Activated CD4-positive, alpha-beta memory T cell treated with anti-CD3 and anti-CD28 coated beads for 36 hours (primary cell): ENCODE data around the gene SURF2. TPM values are rescaled to one million over a fixed set of nuclear protein-coding genes. Genes with fewer than 3 reads are reported as not detected.
"Not testable (repeated sequence)": the region's sequence is repeated elsewhere in the genome, so short reads cannot be mapped to it uniquely, and the experiment has no call there.

Experiments used
- CTCF ChIA-PET: fragments of 350-600 bp; sonication (Branson Sonifier 250); formaldehyde crosslinking; loops from one replicate; lab custom pipeline; 2021; ENCODE audit warnings: antibody characterized with exemption, inconsistent platforms; lab: Charles Lee
- POLR2A ChIA-PET: fragments of 350-600 bp; sonication (Branson Sonifier 250); formaldehyde crosslinking; loops from one replicate; lab custom pipeline; 2021; ENCODE audit warnings: antibody characterized with exemption; lab: Charles Lee
- DNase-seq: peaks from one replicate; pipeline ENCODE4 v3.0.0-alpha.2; 2020
- H3K27ac Mint-ChIP-seq: one replicate; pipeline ENCODE4 v1.8.0; 2021; ENCODE audit warnings: mixed read lengths
- H3K27me3 Mint-ChIP-seq: one replicate; pipeline ENCODE4 v1.8.0; 2021; ENCODE audit warnings: mixed read lengths
- H3K36me3 Mint-ChIP-seq: one replicate; pipeline ENCODE4 v1.8.0; 2021; ENCODE audit warnings: mixed read lengths
- H3K4me1 Mint-ChIP-seq: one replicate; pipeline ENCODE4 v1.8.0; 2021; ENCODE audit warnings: low read depth, mixed read lengths
- H3K4me3 Mint-ChIP-seq: one replicate; pipeline ENCODE4 v1.8.0; 2021; ENCODE audit warnings: mild to moderate bottlenecking, mixed read lengths
- H3K9me3 Mint-ChIP-seq: one replicate; pipeline ENCODE4 v1.8.0; 2021; ENCODE audit warnings: mixed read lengths
- intact Hi-C: fragments of 100-400 bp; cut with micrococcal nuclease; formaldehyde crosslinking; loops from one replicate; pipeline ENCODE4 v1.15.1; 2023
- total RNA-seq, 2 experiments: library from RNA; stranded (reverse); gene quantifications; one replicate each; pipeline ENCODE4 v1.2.3, GENCODE V29; 2021

The SURF2 gene
- total RNA-seq, 2 experiments from 2014 or later, result 12.5 to 15.5 TPM

GRCh38 chr9:133327834-133328484 lies 28.4 kb upstream of the SURF2 start:
- ChIA-PET POLR2A (interaction anchor here (0.6 kb wide), 1 partner anchor 151 kb away, joined by 3 read pairs; no protein-coding TSS in a partner anchor), CTCF (interaction anchor here (2.8 kb wide), 1 partner anchor 89 kb away, joined by 9 read pairs; no protein-coding TSS in a partner anchor)
- no peak for DNase-seq
- Mint-ChIP-seq H3K36me3 (peaks cover 20% of the 10 kb centered on the region), H3K4me1 (peaks cover 7% of the 10 kb centered on the region), H3K9me3 (no peaks in the 10 kb centered on the region), H3K4me3 (no peak overlapping the region), H3K27ac (no peak overlapping the region), H3K27me3 (no peaks in the 10 kb centered on the region)
- intact Hi-C loops, result loop anchor here (5.0 kb wide), 1 partner anchor 91 kb away; no protein-coding TSS in a partner anchor

- DNase-seq, result peak; percentile 26
- H3K27ac Mint-ChIP-seq, H3K4me3 Mint-ChIP-seq, H3K27me3 Mint-ChIP-seq, H3K9me3 Mint-ChIP-seq: not testable (repeated sequence)
- peaks cover 14% of the 10 kb centered on the region for H3K4me1 Mint-ChIP-seq
- POLR2A ChIA-PET, result interaction anchor here (0.9 to 1.4 kb wide), 2 partner anchors 18 to 144 kb away, joined by 3 to 4 read pairs; partner anchors contain the start of genes MED22 and RPL7A
- CTCF ChIA-PET, result interaction anchor here (0.8 to 2.8 kb wide), 12 partner anchors 10 to 330 kb away, joined by 3 to 17 read pairs (median 5); no protein-coding TSS in a partner anchor
- intact Hi-C loops, result loop anchor here (5.0 kb wide), 1 partner anchor 92 kb away; no protein-coding TSS in a partner anchor
- H3K36me3 Mint-ChIP-seq, result peaks cover 29% of the 10 kb centered on the region
Measured at GRCh38 chr9:133329306-133330156, 26.8 kb upstream of the SURF2 start.

GRCh38 chr9:133331221-133331620 lies 25.1 kb upstream of the SURF2 start:
- Mint-ChIP-seq H3K4me3 (no peak overlapping the region), H3K9me3 (no peaks in the 10 kb centered on the region), H3K27ac (no peak overlapping the region), H3K4me1 (peaks cover 19% of the 10 kb centered on the region), H3K36me3 (peaks cover 38% of the 10 kb centered on the region), H3K27me3 (no peaks in the 10 kb centered on the region)
- no peak for DNase-seq
- CTCF ChIA-PET, result interaction anchor here (0.6 to 2.3 kb wide), 3 partner anchors 29 to 145 kb away, joined by 4 to 17 read pairs (median 7); no protein-coding TSS in a partner anchor
- intact Hi-C loops, result no loop called here
- POLR2A ChIA-PET, result no interaction called here

GRCh38 chr9:133331641-133332380 lies 24.5 kb upstream of the SURF2 start:
- Mint-ChIP-seq H3K4me1 (peaks cover 22% of the 10 kb centered on the region), H3K9me3 (no peaks in the 10 kb centered on the region), H3K27ac (no peak overlapping the region), H3K27me3 (no peaks in the 10 kb centered on the region), H3K36me3 (peaks cover 38% of the 10 kb centered on the region), H3K4me3 (no peak overlapping the region)
- POLR2A ChIA-PET, result no interaction called here
- no peak for DNase-seq
- CTCF ChIA-PET, result interaction anchor here (1.3 kb wide), 1 partner anchor 145 kb away, joined by 7 read pairs; no protein-coding TSS in a partner anchor
- intact Hi-C loops, result no loop called here

GRCh38 chr9:133332381-133332730 lies 24.0 kb upstream of the SURF2 start:
- DNase-seq, result no peak
- Mint-ChIP-seq H3K4me1 (peaks cover 27% of the 10 kb centered on the region), H3K36me3 (peaks cover 38% of the 10 kb centered on the region), H3K9me3 (no peaks in the 10 kb centered on the region), H3K27me3 (no peaks in the 10 kb centered on the region), H3K4me3 (no peak overlapping the region), H3K27ac (no peak overlapping the region)
- ChIA-PET POLR2A (no interaction called here), CTCF (interaction anchor here (1.3 kb wide), 1 partner anchor 146 kb away, joined by 7 read pairs; no protein-coding TSS in a partner anchor)
- intact Hi-C loops, result no loop called here

- DNase-seq, result no peak
- Mint-ChIP-seq H3K4me3 (no peak overlapping the region), H3K4me1 (peaks cover 30% of the 10 kb centered on the region), H3K9me3 (no peaks in the 10 kb centered on the region), H3K27ac (no peak overlapping the region), H3K36me3 (peaks cover 38% of the 10 kb centered on the region), H3K27me3 (no peaks in the 10 kb centered on the region)
- POLR2A ChIA-PET, result no interaction called here
- CTCF ChIA-PET, result interaction anchor here (0.9 to 1.1 kb wide), 2 partner anchors 14 to 37 kb away, joined by 3 read pairs; no protein-coding TSS in a partner anchor
- intact Hi-C loops, result no loop called here
Measured at GRCh38 chr9:133333011-133333410, 23.3 kb upstream of the SURF2 start.

GRCh38 chr9:133333566-133333965 lies 22.8 kb upstream of the SURF2 start:
- Mint-ChIP-seq H3K27me3 (no peaks in the 10 kb centered on the region), H3K27ac (no peak overlapping the region), H3K9me3 (no peaks in the 10 kb centered on the region), H3K4me1 (peaks cover 30% of the 10 kb centered on the region), H3K4me3 (no peak overlapping the region), H3K36me3 (peaks cover 38% of the 10 kb centered on the region)
- ChIA-PET POLR2A (no interaction called here), CTCF (interaction anchor here (0.9 to 1.1 kb wide), 2 partner anchors 13 to 37 kb away, joined by 3 read pairs; no protein-coding TSS in a partner anchor)
- no peak for DNase-seq
- intact Hi-C loops, result no loop called here

GRCh38 chr9:133334161-133334560 lies 22.2 kb upstream of the SURF2 start:
- Mint-ChIP-seq H3K27me3 (no peaks in the 10 kb centered on the region), H3K27ac (peak overlapping the region; percentile 62), H3K4me1 (peaks cover 27% of the 10 kb centered on the region), H3K4me3 (peak overlapping the region; percentile 96), H3K36me3 (peaks cover 42% of the 10 kb centered on the region), H3K9me3 (no peaks in the 10 kb centered on the region)
- DNase-seq, result no peak
- intact Hi-C loops, result no loop called here
- ChIA-PET POLR2A (interaction anchor here (1.5 kb wide), 1 partner anchor 15 kb away, joined by 3 read pairs; no protein-coding TSS in a partner anchor), CTCF (interaction anchor here (0.9 to 1.4 kb wide), 4 partner anchors 17 to 148 kb away, joined by 3 to 5 read pairs (median 4); no protein-coding TSS in a partner anchor)

GRCh38 chr9:133334888-133335287 lies 21.5 kb upstream of the SURF2 start:
- Mint-ChIP-seq H3K27ac (peak overlapping the region; percentile 52), H3K4me1 (peaks cover 27% of the 10 kb centered on the region), H3K36me3 (peaks cover 43% of the 10 kb centered on the region), H3K4me3 (peak overlapping the region; percentile 96)
- DNase-seq, intact Hi-C loops, H3K27me3 Mint-ChIP-seq, H3K9me3 Mint-ChIP-seq: not testable (repeated sequence)
- CTCF ChIA-PET, result interaction anchor here (0.9 to 1.4 kb wide), 4 partner anchors 17 to 149 kb away, joined by 3 to 5 read pairs (median 4); no protein-coding TSS in a partner anchor
- POLR2A ChIA-PET, result interaction anchor here (1.0 to 1.5 kb wide), 3 partner anchors 13 to 40 kb away, joined by 3 to 5 read pairs (median 3); partner anchors contain the start of genes MED22 and RPL7A

- POLR2A ChIA-PET, result interaction anchor here (1.0 to 1.4 kb wide), 3 partner anchors 11 to 39 kb away, joined by 3 to 5 read pairs (median 4); partner anchors contain the start of genes MED22 and RPL7A
- H3K36me3 Mint-ChIP-seq, result peaks cover 47% of the 10 kb centered on the region
Measured at GRCh38 chr9:133335924-133336811, 20.2 kb upstream of the SURF2 start, which contains the start of gene SURF6. TSS of gene SURF6 (minus strand) at chr9:133336188. CDS start at chr9:133336132, 56 bp downstream.

More at GRCh38 chr9:133335924-133336811, 20.2 kb upstream of the SURF2 start, which contains the start of gene SURF6:
- DNase-seq, result peak; percentile 96
- Mint-ChIP-seq H3K9me3 (no peaks in the 10 kb centered on the region), H3K4me3 (peak within 1 kb of the TSS; percentile 96), H3K27ac (peak within 1 kb of the TSS; percentile 91), H3K4me1 (peaks cover 35% of the 10 kb centered on the region), H3K27me3 (no peaks in the 10 kb centered on the region)
- intact Hi-C loops, result loop anchor here (1.0 kb wide), 3 partner anchors 12 to 40 kb away; partner anchors contain the start of genes MED22, RPL7A, STKLD1 and SURF4
- CTCF ChIA-PET, result no interaction called here
